Naive thymus-derived CD4-positive, alpha-beta T cell (primary cell): ENCODE results near the gene PEX11A. TPM values are rescaled to one million over a fixed set of nuclear protein-coding genes. Genes with fewer than 3 reads are reported as not detected.

Experiments
- ATAC-seq: fragments of 150-1000 bp; cut with Tn5 transposase; 2 replicates; pipeline ENCODE4 v1.10.0; 2021; ENCODE audit warnings: mild to moderate bottlenecking, moderate library complexity
- CTCF ChIA-PET: fragments of 350-600 bp; sonication (Branson Sonifier 250); formaldehyde crosslinking; loops from one replicate; lab custom pipeline; 2021; ENCODE audit warnings: antibody characterized with exemption; lab: Charles Lee
- POLR2A ChIA-PET: fragments of 350-600 bp; sonication (Branson Sonifier 250); formaldehyde crosslinking; loops from one replicate; lab custom pipeline; 2021; ENCODE audit warnings: antibody characterized with exemption, inconsistent platforms; lab: Charles Lee
- DNase-seq, 9 donors: peaks; one replicate each; pipeline versions ENCODE4 v3.0.0 to v3.0.0-alpha.2; 2020 to 2022; ENCODE audit warnings: mixed read lengths in 1 of 9
- H3K27ac ChIP-seq: one replicate; pipeline ENCODE4 v1.7.0; 2013; ENCODE audit warnings: mild to moderate bottlenecking, low read depth, low read length, moderate library complexity
- H3K27me3 ChIP-seq, 2 donors: one replicate each; pipeline ENCODE4 v1.7.0; 2013; ENCODE audit warnings: low read length in 2 of 2, mild to moderate bottlenecking in 2 of 2, moderate library complexity in 2 of 2; ENCODE audit not compliant: control insufficient read depth in 2 of 2, insufficient read depth in 2 of 2
- H3K36me3 ChIP-seq, 3 experiments: 1 replicate in 2 of 3; 2 replicates in 1 of 3; pipeline ENCODE4 v1.7.0; 2013; ENCODE audit warnings: low read length in 3 of 3, mild to moderate bottlenecking in 3 of 3, moderate library complexity in 1 of 3; ENCODE audit not compliant: insufficient read depth in 3 of 3, control insufficient read depth in 2 of 3
- H3K4me1 ChIP-seq, 2 donors: one replicate each; pipeline ENCODE4 v1.7.0; 2013; ENCODE audit warnings: low read length in 2 of 2, mild to moderate bottlenecking in 2 of 2, moderate library complexity in 1 of 2; ENCODE audit not compliant: control insufficient read depth in 2 of 2, insufficient read depth in 2 of 2
- H3K4me3 ChIP-seq: 2 replicates; pipeline ENCODE4 v1.7.0; 2013; ENCODE audit warnings: mild to moderate bottlenecking, low read length
- H3K9me3 ChIP-seq, 3 experiments: 1 replicate in 2 of 3; 2 replicates in 1 of 3; pipeline ENCODE4 v1.7.0; 2013; ENCODE audit warnings: low read length in 3 of 3; ENCODE audit not compliant: control insufficient read depth in 2 of 3
- H3K27ac Mint-ChIP-seq, 9 donors: one replicate each; pipeline ENCODE4 v1.8.0; 2020 to 2022; ENCODE audit warnings: mixed read lengths in 9 of 9, mild to moderate bottlenecking in 8 of 9, moderate library complexity in 5 of 9, inconsistent platforms in 2 of 9
- H3K27me3 Mint-ChIP-seq, 5 donors: one replicate each; pipeline ENCODE4 v1.8.0; 2021 to 2022; ENCODE audit warnings: mixed read lengths in 5 of 5, mild to moderate bottlenecking in 1 of 5
- H3K36me3 Mint-ChIP-seq, 5 donors: one replicate each; pipeline ENCODE4 v1.8.0; 2020 to 2022; ENCODE audit warnings: mixed read lengths in 5 of 5, mild to moderate bottlenecking in 3 of 5, inconsistent platforms in 1 of 5
- H3K4me1 Mint-ChIP-seq, 7 donors: one replicate each; pipeline ENCODE4 v1.8.0; 2020 to 2022; ENCODE audit warnings: mixed read lengths in 7 of 7, mild to moderate bottlenecking in 3 of 7, inconsistent platforms in 1 of 7
- H3K4me3 Mint-ChIP-seq, 10 donors: one replicate each; pipeline ENCODE4 v1.8.0; 2020 to 2022; ENCODE audit warnings: mild to moderate bottlenecking in 10 of 10, mixed read lengths in 10 of 10, moderate library complexity in 6 of 10, inconsistent platforms in 2 of 10
- H3K9me3 Mint-ChIP-seq, 11 donors: one replicate each; pipeline ENCODE4 v1.8.0; 2020 to 2022; ENCODE audit warnings: mixed read lengths in 11 of 11, mild to moderate bottlenecking in 4 of 11, inconsistent platforms in 1 of 11, moderate library complexity in 1 of 11
- intact Hi-C, 2 donors: fragments of 100-400 bp; cut with micrococcal nuclease; formaldehyde crosslinking; loops; one replicate each; pipeline ENCODE4 v1.15.1; 2023
- polyA plus RNA-seq, 2 donors: library from polyadenylated mRNA; unstranded; fragments of 300-500 nt; fragmentation: Illumina TruSeq; gene quantifications; one replicate each; pipeline ENCODE4 v1.2.3, GENCODE V29; 2021
- total RNA-seq, 6 experiments: library from RNA in 5 of 6; stranded (reverse) in 5 of 6; gene quantifications; 1 replicate in 5 of 6; 2 replicates in 1 of 6; pipeline ENCODE4 v1.2.3 and lab custom pipeline; 2021 to 2026

Gene PEX11A
- total and polyA plus RNA-seq, 7 experiments from 2014 or later, result 0.92 to 4.6 (median 2.0) TPM

DNA sequence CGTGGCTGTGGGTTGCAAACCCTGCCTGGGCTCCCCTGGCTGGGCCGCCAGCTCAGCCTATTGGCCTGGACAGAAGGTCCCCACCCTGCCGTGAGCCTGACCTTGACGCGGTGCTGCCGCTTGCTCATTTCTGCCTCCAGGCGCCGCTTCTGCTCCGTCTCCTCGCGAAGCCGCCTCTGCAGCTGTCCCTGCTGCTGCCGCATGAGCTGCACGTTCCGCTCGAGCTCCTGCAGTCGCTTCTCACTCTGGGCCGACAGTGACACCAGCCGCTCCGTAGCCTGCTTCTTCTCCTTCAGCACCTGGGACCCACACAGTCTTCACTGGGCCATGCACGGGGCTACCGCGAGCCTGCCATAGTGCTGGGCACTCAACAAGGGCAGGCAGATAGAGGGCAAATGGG lies 57.0 kb downstream of the PEX11A start:
- Mint-ChIP-seq H3K36me3 (peaks cover 0 to 24% (median 0%) of the 10 kb centered on the region in 5 donors), H3K4me3 (no peak overlapping the region), H3K27me3 (peaks cover 0 to 11% (median 0%) of the 10 kb centered on the region in 5 donors), H3K27ac (no peak overlapping the region), H3K4me1 (no peaks in the 10 kb centered on the region), H3K9me3 (peaks cover 0 to 6% (median 3%) of the 10 kb centered on the region in 11 donors)
- Histone ChIP-seq H3K4me1 (no peaks in the 10 kb centered on the region), H3K9me3 (no peaks in the 10 kb centered on the region), H3K27ac (no peak overlapping the region), H3K36me3 (no peaks in the 10 kb centered on the region), H3K27me3 (peaks cover 0 to 3% of the 10 kb centered on the region in 2 donors), H3K4me3 (no peak overlapping the region)
- ATAC-seq (no peak), DNase-seq (peak in 1 of 9 donors; percentile 7)
- intact Hi-C loops, result no loop called here
- POLR2A ChIA-PET, result no interaction called here
- CTCF ChIA-PET, result no interaction called here

DNA sequence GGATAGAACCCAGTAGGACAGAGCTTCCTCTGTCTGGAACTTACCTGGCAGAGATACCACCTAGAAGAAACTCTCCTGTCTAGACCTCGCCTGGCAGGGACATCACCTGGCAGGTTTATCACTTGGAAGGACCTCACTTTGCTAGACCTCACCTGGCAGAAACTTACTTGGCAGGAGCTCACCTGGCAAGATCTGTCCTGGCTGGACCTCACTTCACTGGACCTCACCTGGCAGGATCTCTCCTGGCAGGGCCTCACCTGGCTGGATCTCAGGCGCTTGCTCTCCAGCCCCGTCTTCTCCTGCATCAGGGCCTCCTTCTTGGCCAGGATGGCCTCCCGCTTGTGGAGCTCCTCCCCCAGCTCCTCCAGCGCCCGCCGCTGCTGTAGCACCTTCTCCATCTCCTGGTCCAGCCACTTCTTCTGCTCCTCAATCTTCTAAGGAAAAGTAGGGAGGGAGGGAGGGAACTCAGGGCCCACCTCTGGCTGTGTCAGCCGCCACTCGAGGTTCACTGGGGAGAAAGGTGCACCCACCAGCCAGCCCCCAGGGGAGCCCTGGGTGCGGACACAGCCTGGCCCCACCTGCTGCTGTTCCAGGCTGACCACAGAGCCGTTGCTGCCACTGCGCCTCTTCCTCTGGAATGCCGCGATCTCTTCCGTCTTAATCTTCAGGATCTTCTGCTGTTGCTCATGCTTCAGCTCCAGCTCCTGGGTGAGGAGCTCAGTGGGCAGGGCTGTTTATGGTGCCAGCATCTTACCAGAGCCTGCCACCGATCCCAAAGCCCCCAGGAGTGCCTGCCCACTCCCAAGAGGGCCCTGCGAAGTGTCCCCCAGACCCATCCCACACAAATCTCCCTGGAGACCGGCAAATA lies 57.8 kb downstream of the PEX11A start:
- POLR2A ChIA-PET, result no interaction called here

DNA sequence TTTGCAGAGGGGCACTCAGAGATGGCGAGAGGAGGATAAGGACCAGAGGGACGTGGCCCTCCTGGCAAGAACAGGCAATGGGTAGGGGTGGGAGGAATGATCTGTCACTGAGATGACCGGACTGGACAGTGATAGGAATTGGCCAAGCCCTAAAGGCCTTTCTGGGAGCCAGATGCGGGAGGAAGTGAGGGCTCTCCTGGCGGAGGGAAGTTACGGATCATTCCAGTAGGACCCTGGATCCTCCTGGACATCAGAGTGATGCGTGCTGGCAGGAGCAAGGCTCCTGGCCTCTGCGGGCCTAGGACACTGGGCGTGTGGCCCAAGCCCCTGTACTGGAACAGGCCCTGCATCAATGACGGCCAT lies 58.7 kb downstream of the PEX11A start:
- H3K27me3 ChIP-seq, result peaks cover 0 to 3% of the 10 kb centered on the region in 2 donors
- no peak for ATAC-seq
- Mint-ChIP-seq H3K27me3 (peaks cover 0 to 11% (median 0%) of the 10 kb centered on the region in 5 donors), H3K4me1 (no peaks in the 10 kb centered on the region), H3K4me3 (peak overlapping the region in 1 of 10 donors; percentile 45), H3K9me3 (peaks cover 0 to 6% (median 3%) of the 10 kb centered on the region in 11 donors), H3K27ac (peak overlapping the region in 1 of 9 donors; percentile 25), H3K36me3 (peaks cover 0 to 26% (median 0%) of the 10 kb centered on the region in 5 donors)
- no peaks in the 10 kb centered on the region for H3K4me1 ChIP-seq
- H3K4me3 ChIP-seq, result no peak overlapping the region
- no peaks in the 10 kb centered on the region for H3K36me3 ChIP-seq
- POLR2A ChIA-PET, result no interaction called here
- intact Hi-C loops, result no loop called here
- peak in 1 of 9 donors; percentile 12 for DNase-seq
- CTCF ChIA-PET, result no interaction called here
- H3K27ac ChIP-seq, result no peak overlapping the region
- no peaks in the 10 kb centered on the region for H3K9me3 ChIP-seq

More for the DNA sequence above, 57.8 kb downstream of the PEX11A start:
- Mint-ChIP-seq H3K27me3 (peaks cover 0 to 11% (median 0%) of the 10 kb centered on the region in 5 donors), H3K36me3 (peaks cover 0 to 26% (median 0%) of the 10 kb centered on the region in 5 donors), H3K4me1 (no peaks in the 10 kb centered on the region), H3K9me3 (peaks cover 0 to 6% (median 3%) of the 10 kb centered on the region in 11 donors), H3K4me3 (no peak overlapping the region), H3K27ac (no peak overlapping the region)
- Histone ChIP-seq H3K4me1 (no peaks in the 10 kb centered on the region), H3K36me3 (no peaks in the 10 kb centered on the region), H3K4me3 (no peak overlapping the region), H3K27ac (no peak overlapping the region), H3K9me3 (no peaks in the 10 kb centered on the region), H3K27me3 (peaks cover 0 to 3% of the 10 kb centered on the region in 2 donors)
- intact Hi-C loops, result no loop called here
- no peak for ATAC-seq
- DNase-seq, result peak in 1 of 9 donors; percentile 11
- CTCF ChIA-PET, result no interaction called here

Other genes starting within 250 kb of the PEX11A start
- gene RHCG, start 194.2 kb downstream of the PEX11A start, total RNA-seq, result not detected
- gene RHCG, start 194.2 kb downstream of the PEX11A start, polyA plus RNA-seq, result not detected
- 10 to 100 TPM in 1 of 5 experiments, under 1 TPM in 4; 0.11 to 15.5 (median 0.19) TPM for gene TICRR, start 115.3 kb downstream of the PEX11A start, total RNA-seq
- gene TICRR, start 115.3 kb downstream of the PEX11A start, polyA plus RNA-seq, result under 1 TPM in 1 of 2 donors, not detected in 1; 0.18 TPM
- under 1 TPM in 3 of 5 experiments, not detected in 2; 0.08 to 0.27 (median 0.22) TPM for gene KIF7, start 35.3 kb downstream of the PEX11A start, total RNA-seq
- gene KIF7, start 35.3 kb downstream of the PEX11A start, polyA plus RNA-seq, result not detected
- gene PLIN1, start 11.4 kb downstream of the PEX11A start, total RNA-seq, result 1 to 10 TPM in 2 of 5 experiments, under 1 TPM in 3; 0.15 to 1.8 (median 0.24) TPM
- gene PLIN1, start 11.4 kb downstream of the PEX11A start, polyA plus RNA-seq, result under 1 TPM in 1 of 2 donors, not detected in 1; 0.06 TPM
- under 1 TPM in 1 of 5 experiments, not detected in 4; 0.27 TPM for gene WDR93, start 57 bp upstream of the PEX11A start, total RNA-seq
- gene WDR93, start 57 bp upstream of the PEX11A start, polyA plus RNA-seq, result not detected
- 1 to 10 TPM in 1 of 5 experiments, under 1 TPM in 2, not detected in 2; 0.38 to 1.2 (median 0.50) TPM for gene MESP1, start 60.5 kb upstream of the PEX11A start, total RNA-seq
- gene MESP1, start 60.5 kb upstream of the PEX11A start, polyA plus RNA-seq, result under 1 TPM; 0.17 to 0.38 TPM
- not detected for gene MESP2, start 85.6 kb upstream of the PEX11A start, total RNA-seq
- not detected for gene MESP2, start 85.6 kb upstream of the PEX11A start, polyA plus RNA-seq
- gene ANPEP, start 124.1 kb upstream of the PEX11A start, total RNA-seq, result 100 to 1,000 TPM in 1 of 5 experiments, 10 to 100 TPM in 1, 1 to 10 TPM in 3; 1.9 to 123 (median 2.7) TPM
- under 1 TPM in 1 of 2 donors, not detected in 1; 0.12 TPM for gene ANPEP, start 124.1 kb upstream of the PEX11A start, polyA plus RNA-seq
- gene AP3S2, start 203.2 kb upstream of the PEX11A start, total RNA-seq, result 10 to 100 TPM; 24.3 to 31.7 (median 28.4) TPM
- 10 to 100 TPM; 29.8 to 32.8 TPM for gene AP3S2, start 203.2 kb upstream of the PEX11A start, polyA plus RNA-seq
- 1 to 10 TPM in 1 of 5 experiments, under 1 TPM in 3, not detected in 1; 0.08 to 1.1 (median 0.31) TPM for gene ARPIN, start 222.2 kb upstream of the PEX11A start, total RNA-seq
- gene ARPIN, start 222.2 kb upstream of the PEX11A start, polyA plus RNA-seq, result not detected